Peyer's patch (tissue), 4 donors: ENCODE data around the gene PSD4. TPM values are rescaled to one million over a fixed set of nuclear protein-coding genes. Genes with fewer than 3 reads are reported as not detected.

Experiments
- DNase-seq, 3 donors: peaks; one replicate each; pipeline ENCODE4 v3.0.0-alpha.2; 2017 to 2019
- H3K27ac ChIP-seq, 4 donors: fragments of 200-600 bp; sonication (generic); one replicate each; pipeline ENCODE4 v1.5.1; 2016 to 2019
- H3K27me3 ChIP-seq, 2 donors: fragments of 200-600 bp; sonication (generic); one replicate each; pipeline ENCODE4 v1.5.1; 2019
- H3K36me3 ChIP-seq, 3 donors: fragments of 200-600 bp; sonication (generic); one replicate each; pipeline ENCODE4 v1.5.1; 2016 to 2019
- H3K4me1 ChIP-seq, 4 donors: fragments of 200-600 bp; sonication (generic); one replicate each; pipeline ENCODE4 v1.5.1; 2016 to 2019
- H3K4me3 ChIP-seq, 4 donors: fragments of 200-600 bp; sonication (generic); 1 replicate in 3 of 4; 2 replicates in 1 of 4; pipeline ENCODE4 v1.5.1; 2016 to 2019; ENCODE audit warnings: mild to moderate bottlenecking in 1 of 4
- H3K9me3 ChIP-seq, 4 donors: fragments of 200-600 bp; sonication (generic); one replicate each; pipeline ENCODE4 v1.5.1; 2016 to 2019; ENCODE audit warnings: mild to moderate bottlenecking in 1 of 4
- CTCF ChIP-seq, 6 experiments: fragments of 450-650 bp in 4 of 6; fragments of 200-600 bp in 2 of 6; sonication (generic) in 1 of 6; IDR thresholded peaks; one replicate each; pipeline ENCODE4 v1.5.1; 2017 to 2019; ENCODE audit warnings: antibody characterized with exemption in 6 of 6, mild to moderate bottlenecking in 3 of 6, moderate library complexity in 1 of 6
- POLR2A ChIP-seq, 2 donors: fragments of 450-650 bp; IDR thresholded peaks; one replicate each; pipeline ENCODE4 v1.5.1; 2017; ENCODE audit warnings: antibody characterized with exemption in 2 of 2, mild to moderate bottlenecking in 2 of 2, moderate library complexity in 2 of 2
- total RNA-seq, 4 donors: library from RNA; depleted of rRNA; stranded (reverse); fragments of >200 nt; gene quantifications; one replicate each; pipeline ENCODE4 v1.1.0, GENCODE V29; 2016

The PSD4 gene
- total RNA-seq, 4 donors from 2014 or later = 125 to 284 (median 212) TPM

- no peaks in the 10 kb centered on the region for H3K27me3 ChIP-seq
- peaks cover 0 to 41% (median 22%) of the 10 kb centered on the region in 4 donors for H3K4me1 ChIP-seq
- TF ChIP-seq POLR2A (IDR thresholded peaks at IDR 0.05) (no peak), CTCF (IDR thresholded peaks at IDR 0.05) (no peak)
- peak overlapping the region in 1 of 4 donors; percentile 70 for H3K27ac ChIP-seq
- DNase-seq = peak in 1 of 3 donors; percentile 5
- H3K4me3 ChIP-seq = no peak overlapping the region
- H3K9me3 ChIP-seq = no peaks in the 10 kb centered on the region
- H3K36me3 ChIP-seq = peaks cover 0 to 21% (median 0%) of the 10 kb centered on the region in 3 donors
Observed at GRCh38 chr2:113179446-113180045, 5.8 kb downstream of the PSD4 start.

- DNase-seq = peak in 1 of 3 donors; percentile 63
- Histone ChIP-seq H3K9me3 (no peaks in the 10 kb centered on the region), H3K4me3 (peak overlapping the region in 2 of 4 donors; percentile 2 to 9), H3K27ac (peak overlapping the region in 3 of 4 donors; percentile 22 to 70 (median 64)), H3K27me3 (no peaks in the 10 kb centered on the region), H3K4me1 (peaks cover 0 to 43% (median 22%) of the 10 kb centered on the region in 4 donors), H3K36me3 (peaks cover 0 to 21% (median 0%) of the 10 kb centered on the region in 3 donors)
- peak in 1 of 6 experiments; percentile 3 for TF ChIP-seq CTCF (IDR thresholded peaks at IDR 0.05)
- TF ChIP-seq POLR2A (IDR thresholded peaks at IDR 0.05) = peak in 1 of 2 donors; percentile 27
Observed at GRCh38 chr2:113180131-113180946, 6.6 kb downstream of the PSD4 start.

GRCh38 chr2:113181258-113182051, 7.7 kb downstream of the PSD4 start:
- Histone ChIP-seq H3K4me1 (peaks cover 0 to 49% (median 22%) of the 10 kb centered on the region in 4 donors), H3K9me3 (no peaks in the 10 kb centered on the region), H3K27ac (peak overlapping the region in 3 of 4 donors; percentile 23 to 64 (median 26)), H3K36me3 (peaks cover 0 to 21% (median 0%) of the 10 kb centered on the region in 3 donors), H3K27me3 (no peaks in the 10 kb centered on the region), H3K4me3 (no peak overlapping the region)
- no peak for TF ChIP-seq POLR2A (IDR thresholded peaks at IDR 0.05)
- DNase-seq = peak in 1 of 3 donors; percentile 50

- no peak overlapping the region for H3K4me3 ChIP-seq
Observed at GRCh38 chr2:113182471-113183260, 8.9 kb downstream of the PSD4 start.

More at GRCh38 chr2:113182471-113183260, 8.9 kb downstream of the PSD4 start:
- peaks cover 0 to 26% (median 0%) of the 10 kb centered on the region in 3 donors for H3K36me3 ChIP-seq
- H3K9me3 ChIP-seq = no peaks in the 10 kb centered on the region
- H3K27ac ChIP-seq = no peak overlapping the region
- H3K27me3 ChIP-seq = no peaks in the 10 kb centered on the region
- TF ChIP-seq CTCF (IDR thresholded peaks at IDR 0.05) (no peak), POLR2A (IDR thresholded peaks at IDR 0.05) (no peak)
- peaks cover 0 to 49% (median 21%) of the 10 kb centered on the region in 4 donors for H3K4me1 ChIP-seq
- DNase-seq = peak in 1 of 3 donors; percentile 48
